Measurements from ENCODE around the gene PARD6A.
"Not testable (repeated sequence)": the region's sequence is repeated elsewhere in the genome, so short reads cannot be mapped to it uniquely, and the experiment has no call there.

The PARD6A gene

GRCh38 chr16:67685388-67686112 is 24.8 kb downstream of the PARD6A start:
- DNase-seq (ENCODE audit: low read depth in 1 of 2, low spot score in 1 of 2) = no peak

GRCh38 chr16:67693517-67694285 is 32.9 kb downstream of the PARD6A start:
- not testable (repeated sequence) for DNase-seq (ENCODE audit: low read depth in 1 of 2, low spot score in 1 of 2)

- no peak for DNase-seq (ENCODE audit: low read depth in 1 of 2, low spot score in 1 of 2)
Observed at GRCh38 chr16:67694611-67695010, 33.9 kb downstream of the PARD6A start.

DNA sequence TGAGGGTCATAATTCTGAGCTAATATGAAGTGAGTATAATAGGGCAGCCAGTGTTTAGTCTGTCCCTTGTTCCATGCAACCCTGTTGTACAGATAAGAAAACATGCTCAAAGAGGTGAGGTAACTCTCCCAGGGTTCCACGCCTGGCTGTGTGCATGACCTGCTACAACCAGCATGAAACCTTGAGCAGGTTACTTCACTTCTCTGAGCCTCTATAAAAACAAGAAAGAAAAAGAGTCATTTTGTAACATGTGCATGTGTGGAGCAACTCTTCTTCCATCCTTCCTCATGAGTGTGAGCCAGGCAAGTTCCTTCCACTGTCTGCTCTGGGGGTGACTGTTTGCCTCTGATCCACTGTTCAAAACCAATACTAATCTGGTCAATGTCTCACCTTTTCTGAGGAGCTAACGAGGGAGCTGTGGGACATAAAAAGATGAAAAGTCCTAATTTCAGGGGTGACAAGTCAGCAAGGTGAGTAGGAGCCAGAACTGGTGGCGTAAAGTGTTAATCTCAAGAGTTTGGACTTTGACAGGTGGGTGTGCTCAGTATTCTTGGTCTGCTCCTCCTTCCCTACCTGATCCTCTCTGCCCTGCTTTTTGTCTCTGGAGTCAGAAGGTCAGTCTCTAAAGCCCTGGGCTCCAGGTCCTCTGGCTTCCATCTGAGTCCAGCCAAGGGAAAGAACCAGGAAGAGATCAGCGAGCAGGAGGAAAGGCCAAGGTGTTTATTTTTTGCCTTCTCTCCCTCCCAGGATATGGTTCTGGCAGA is 36.8 kb downstream of the PARD6A start:
- DNase-seq (ENCODE audit: low read depth in 1 of 2, low spot score in 1 of 2) = no peak

- DNase-seq (ENCODE audit: low read depth in 1 of 2, low spot score in 1 of 2) = no peak
Observed at GRCh38 chr16:67699265-67699664, 38.5 kb downstream of the PARD6A start.

GRCh38 chr16:67701420-67701819 is 40.7 kb downstream of the PARD6A start:
- DNase-seq (ENCODE audit: low read depth in 1 of 2, low spot score in 1 of 2) = no peak

DNA sequence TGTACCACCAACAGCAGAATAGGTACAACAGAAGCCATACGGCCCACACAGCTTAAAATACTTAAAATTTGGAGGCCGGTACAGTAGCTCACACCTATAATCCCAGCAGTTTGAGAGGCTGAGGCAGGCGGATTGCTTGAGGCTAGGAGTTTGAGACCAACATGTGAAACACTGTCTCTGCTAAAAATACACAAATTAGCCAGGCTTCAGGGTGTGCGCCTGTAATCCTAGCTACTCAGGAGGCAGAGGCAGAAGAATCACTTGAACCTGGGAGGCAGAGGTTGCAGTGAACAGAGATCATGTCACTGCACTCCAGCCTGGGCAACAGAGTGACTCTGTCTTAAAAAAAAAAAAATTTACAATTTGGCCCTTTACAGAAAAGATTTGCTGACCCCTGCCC is 41.4 kb downstream of the PARD6A start:
- DNase-seq (ENCODE audit: low read depth in 1 of 2, low spot score in 1 of 2) = no peak

DNA sequence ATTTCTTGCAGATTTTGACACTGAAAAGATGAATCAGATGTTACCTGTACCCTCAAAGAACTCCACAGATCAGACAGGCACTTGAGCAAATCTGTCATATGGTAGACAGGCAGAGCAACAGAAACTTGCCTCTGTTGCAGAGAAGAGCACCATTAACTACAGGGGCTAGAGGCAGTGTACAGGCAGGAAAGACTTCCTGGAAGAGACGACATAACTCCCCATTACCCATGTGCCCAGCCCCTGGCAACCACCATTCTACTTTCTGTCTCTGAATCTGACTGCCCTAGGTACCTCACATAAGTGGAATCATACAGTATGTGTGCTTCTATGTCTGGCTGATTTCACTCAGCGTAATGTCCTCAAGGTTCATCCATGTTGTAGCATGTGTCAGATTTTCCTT is 42.9 kb downstream of the PARD6A start:
- no peak for DNase-seq (ENCODE audit: low read depth in 1 of 2, low spot score in 1 of 2)

- DNase-seq (ENCODE audit: low read depth in 1 of 2, low spot score in 1 of 2) = no peak
Observed at GRCh38 chr16:67704110-67704509, 43.4 kb downstream of the PARD6A start.

DNA sequence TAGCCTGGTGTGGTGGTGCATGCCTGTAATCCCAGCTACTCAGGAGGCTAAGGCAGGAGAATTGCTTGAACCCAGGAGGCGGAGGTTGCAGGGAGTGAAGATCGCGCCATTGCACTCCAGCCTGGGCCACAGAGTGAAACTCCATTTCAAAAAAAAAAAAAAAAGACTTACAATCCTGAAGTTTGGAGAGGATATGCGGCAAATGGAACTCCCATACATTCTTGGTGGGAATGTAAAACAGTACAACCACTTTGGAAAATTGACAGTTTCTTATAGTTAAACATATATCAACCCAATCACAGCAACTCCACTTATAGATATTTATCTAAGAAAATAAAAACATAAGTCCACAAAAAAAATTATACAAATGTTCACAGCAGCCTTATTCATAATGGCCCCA is 46.5 kb downstream of the PARD6A start:
- no peak for DNase-seq (ENCODE audit: low read depth in 1 of 2, low spot score in 1 of 2)

- no peak for DNase-seq (ENCODE audit: low read depth in 1 of 2, low spot score in 1 of 2)
Observed at GRCh38 chr16:67707790-67708189, 47.0 kb downstream of the PARD6A start.

GRCh38 chr16:67708368-67708771 is 47.6 kb downstream of the PARD6A start:
- no peak for DNase-seq (ENCODE audit: low read depth in 1 of 2, low spot score in 1 of 2)

- DNase-seq (ENCODE audit: low read depth in 1 of 2, low spot score in 1 of 2) = no peak
Observed at GRCh38 chr16:67709050-67709449, 48.3 kb downstream of the PARD6A start.

GRCh38 chr16:67710607-67711006 is 49.8 kb downstream of the PARD6A start:
- no peak for DNase-seq (ENCODE audit: low read depth in 1 of 2, low spot score in 1 of 2)
